ENCODE measurements around the gene MASP1.

- TF ChIP-seq REST (IDR thresholded peaks at IDR 0.05; ENCODE audit: unreplicated experiment) = no peak
- TF ChIP-seq CTCF (conservative IDR thresholded peaks at IDR 0.05; ENCODE audit: low read depth in 2 of 2) = no peak
- no peak for TF ChIP-seq STAT1 (IDR thresholded peaks at IDR 0.05; ENCODE audit: unreplicated experiment)
- TF ChIP-seq POLR2AphosphoS5 (IDR thresholded peaks at IDR 0.05; ENCODE audit: low read depth) = no peak
- TF ChIP-seq NANOG (IDR thresholded peaks at IDR 0.05; ENCODE audit: borderline replicate concordance) = no peak
These were observed 26.0 kb downstream of the MASP1 start for GRCh38 chr3:187265461-187265955.
